NCI-H82 treated with DMSO at 0.1 percent for 48 hours (cell line): ENCODE results near the gene GIPC3.
A peak's percentile ranks its signal among the peaks of the same experiment; 100 is the strongest.
"Not testable (repeated sequence)": the region's sequence is repeated elsewhere in the genome, so short reads cannot be mapped to it uniquely, and the experiment has no call there.

Experiments used
- DNase-seq: peaks from one replicate; lab custom pipeline; 2025; ENCODE audit not compliant: unreplicated experiment; lab: John Stamatoyannopoulos, UW

GIPC3 gene

GRCh38 chr19:3550947-3551791 is 34.1 kb upstream of the GIPC3 start:
- no peak for DNase-seq

GRCh38 chr19:3551792-3552095 is 33.5 kb upstream of the GIPC3 start:
- DNase-seq = no peak

GRCh38 chr19:3554254-3555083 is 30.8 kb upstream of the GIPC3 start:
- DNase-seq = no peak

GRCh38 chr19:3555653-3556422 is 29.4 kb upstream of the GIPC3 start:
- DNase-seq = no peak

GRCh38 chr19:3556423-3556977 is 28.8 kb upstream of the GIPC3 start:
- DNase-seq = no peak

- no peak for DNase-seq
These were observed 28.3 kb upstream of the GIPC3 start for GRCh38 chr19:3556978-3557460.

GRCh38 chr19:3557461-3558248 is 27.6 kb upstream of the GIPC3 start, which contains the start of gene MFSD12:
Gene MFSD12, minus strand, starts transcription at chr19:3557586. Its CDS starts 183 bp downstream, at chr19:3557403.
- peak; percentile 52 for DNase-seq

- DNase-seq = no peak
These were observed 21.4 kb upstream of the GIPC3 start for GRCh38 chr19:3563709-3564524.

GRCh38 chr19:3565139-3565538 is 20.1 kb upstream of the GIPC3 start:
- DNase-seq = no peak

- DNase-seq = not testable (repeated sequence)
These were observed 15.2 kb upstream of the GIPC3 start for GRCh38 chr19:3570042-3570441.

- no peak for DNase-seq
These were observed 14.7 kb upstream of the GIPC3 start for GRCh38 chr19:3570606-3571011.

GRCh38 chr19:3572132-3572854 is 13.0 kb upstream of the GIPC3 start:
- peak; percentile 93 for DNase-seq

- no peak for DNase-seq
These were observed 12.5 kb upstream of the GIPC3 start, which contains the start of gene HMG20B for GRCh38 chr19:3572855-3573161. Gene HMG20B, plus strand, starts transcription at chr19:3572944. Its CDS starts 366 bp downstream, at chr19:3573310.

- no peak for DNase-seq
These were observed 12.0 kb upstream of the GIPC3 start for GRCh38 chr19:3573162-3573857.

GRCh38 chr19:3573858-3574637 is 11.2 kb upstream of the GIPC3 start:
- DNase-seq = peak; percentile 61

- no peak for DNase-seq
These were observed 10.0 kb upstream of the GIPC3 start for GRCh38 chr19:3575260-3575741.
